ENCODE measurements around the gene ATP10A.

GRCh38 chr15:25772500-25772899, 90.6 kb downstream of the ATP10A start:
- no peak for TF ChIP-seq CTCF (IDR thresholded peaks at IDR 0.05)
- no peak for TF ChIP-seq POLR2AphosphoS5 (IDR thresholded peaks at IDR 0.05)
